Loucy (cell line): ENCODE measurements around the gene MAP3K13.

ENCODE experiments used
- CTCF ChIP-seq: fragments of 200-600 bp; sonication (generic); conservative IDR thresholded peaks from 2 replicates; pipeline ENCODE4 v1.5.1; 2014; ENCODE audit warnings: mild to moderate bottlenecking, antibody characterized with exemption, low read length
- EZH2phosphoT487 ChIP-seq: fragments of 200-600 bp; IDR thresholded peaks from 2 replicates; pipeline ENCODE4 v1.6.1; 2018; ENCODE audit warnings: antibody characterized with exemption, mild to moderate bottlenecking, moderate library complexity, borderline replicate concordance

DNA sequence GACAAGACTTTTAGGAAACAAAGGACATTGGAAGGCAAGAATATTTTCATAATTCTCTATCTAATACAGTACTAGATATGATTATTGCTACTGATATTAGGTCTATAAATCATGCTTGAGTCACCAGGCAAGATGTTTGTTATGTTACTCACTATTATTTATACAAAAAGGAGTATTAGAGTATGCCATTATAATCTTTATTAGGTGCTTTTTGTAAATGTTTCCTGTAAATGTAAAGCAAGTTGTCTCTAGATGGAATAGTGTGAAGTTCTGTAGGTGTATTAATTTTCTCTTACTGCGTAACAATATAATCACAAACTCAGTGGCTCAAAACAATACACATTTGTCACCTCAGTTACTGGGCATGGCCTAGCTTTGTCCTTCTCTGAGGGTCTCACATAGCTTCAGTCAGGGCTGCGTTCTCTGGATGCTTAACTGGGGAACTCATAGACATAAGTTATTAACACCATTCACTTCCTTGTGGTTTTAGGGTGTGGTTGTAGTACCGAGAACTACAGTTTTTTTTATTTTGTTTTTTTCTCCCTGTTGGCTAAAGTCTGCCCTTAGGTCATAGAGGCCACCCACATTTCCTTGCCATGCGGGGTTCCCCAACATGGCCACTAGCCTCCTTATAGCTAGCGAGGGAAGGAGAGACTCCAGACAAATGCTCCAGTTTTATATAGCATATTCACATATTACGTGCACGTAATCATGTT is 20.3 kb upstream of the MAP3K13 start:
- TF ChIP-seq CTCF (no peak), EZH2phosphoT487 (no peak)
